GM19239 (cell line): Measurements from ENCODE around the gene DSC1.

ENCODE experiments used
- DNase-seq: peaks from one replicate; pipeline ENCODE4 v3.0.0; 2011; ENCODE audit warnings: low spot score; ENCODE audit not compliant: insufficient read length
- FAIRE-seq: peaks from 2 replicates; lab custom pipeline; 2011; peaks lifted over from hg19 to GRCh38; lab: Jason Lieb, UNC

Gene DSC1, protein sequence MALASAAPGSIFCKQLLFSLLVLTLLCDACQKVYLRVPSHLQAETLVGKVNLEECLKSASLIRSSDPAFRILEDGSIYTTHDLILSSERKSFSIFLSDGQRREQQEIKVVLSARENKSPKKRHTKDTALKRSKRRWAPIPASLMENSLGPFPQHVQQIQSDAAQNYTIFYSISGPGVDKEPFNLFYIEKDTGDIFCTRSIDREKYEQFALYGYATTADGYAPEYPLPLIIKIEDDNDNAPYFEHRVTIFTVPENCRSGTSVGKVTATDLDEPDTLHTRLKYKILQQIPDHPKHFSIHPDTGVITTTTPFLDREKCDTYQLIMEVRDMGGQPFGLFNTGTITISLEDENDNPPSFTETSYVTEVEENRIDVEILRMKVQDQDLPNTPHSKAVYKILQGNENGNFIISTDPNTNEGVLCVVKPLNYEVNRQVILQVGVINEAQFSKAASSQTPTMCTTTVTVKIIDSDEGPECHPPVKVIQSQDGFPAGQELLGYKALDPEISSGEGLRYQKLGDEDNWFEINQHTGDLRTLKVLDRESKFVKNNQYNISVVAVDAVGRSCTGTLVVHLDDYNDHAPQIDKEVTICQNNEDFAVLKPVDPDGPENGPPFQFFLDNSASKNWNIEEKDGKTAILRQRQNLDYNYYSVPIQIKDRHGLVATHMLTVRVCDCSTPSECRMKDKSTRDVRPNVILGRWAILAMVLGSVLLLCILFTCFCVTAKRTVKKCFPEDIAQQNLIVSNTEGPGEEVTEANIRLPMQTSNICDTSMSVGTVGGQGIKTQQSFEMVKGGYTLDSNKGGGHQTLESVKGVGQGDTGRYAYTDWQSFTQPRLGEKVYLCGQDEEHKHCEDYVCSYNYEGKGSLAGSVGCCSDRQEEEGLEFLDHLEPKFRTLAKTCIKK

DNA sequence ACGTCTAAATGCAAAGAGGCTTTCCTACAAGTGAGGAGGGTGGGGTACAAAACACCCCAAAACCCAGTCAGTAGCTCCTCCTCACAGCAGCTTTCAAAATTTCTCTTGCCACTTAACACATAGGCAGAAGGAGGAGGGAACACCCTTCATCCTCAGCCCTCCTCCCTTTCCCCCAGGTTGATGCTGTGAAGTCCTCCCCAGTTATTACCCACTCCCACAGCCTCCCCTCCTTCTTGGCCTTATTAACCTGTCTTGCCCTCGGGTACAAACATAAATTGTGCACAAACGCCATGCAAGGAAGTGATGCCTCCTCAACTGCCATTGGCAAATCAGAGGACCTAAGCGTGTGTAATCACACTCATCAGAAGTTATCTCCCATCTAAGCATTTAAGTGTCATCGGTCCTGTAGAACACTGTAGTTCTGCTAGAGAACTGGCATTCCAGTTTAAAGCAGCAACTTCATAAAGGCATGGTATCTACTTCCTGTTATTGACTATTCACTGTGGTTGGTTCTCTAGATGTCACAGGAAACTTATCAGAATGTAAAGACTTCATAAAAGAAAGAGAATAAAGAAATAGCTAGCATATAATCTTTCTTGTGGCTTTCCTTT, at the start of gene DSC1:
DSC1 (minus strand) TSS at position 32 of the 611 bp plus-strand sequence. CDS start 262 bp downstream, outside the sequence.
- no peak for DNase-seq
- no peak for FAIRE-seq

- FAIRE-seq (no peak), DNase-seq (no peak)
Measured at GRCh38 chr18:31211047-31211446, 48.4 kb upstream of the DSC1 start.

- DNase-seq (no peak), FAIRE-seq (peak; percentile 33)
Measured at GRCh38 chr18:31209041-31209440, 46.4 kb upstream of the DSC1 start.

DNA sequence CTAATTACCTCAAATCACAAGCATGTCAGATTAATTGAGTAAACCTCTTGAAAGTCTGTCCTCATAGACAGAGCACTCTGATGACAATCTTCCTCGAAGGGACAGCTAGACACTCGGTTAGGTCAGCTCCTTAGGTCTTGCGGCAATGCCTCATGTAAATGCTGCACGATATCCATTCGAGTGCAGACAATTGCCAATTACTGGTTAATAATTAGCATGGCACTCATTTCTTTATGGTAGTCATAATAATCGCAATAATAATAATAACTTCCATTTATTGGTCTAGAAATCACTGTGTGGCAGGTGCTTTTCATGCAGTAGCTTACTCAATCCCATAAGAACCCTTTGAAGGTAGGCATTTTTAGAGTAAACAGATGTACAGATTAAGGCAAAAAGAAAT, 44.7 kb upstream of the DSC1 start:
- DNase-seq (no peak), FAIRE-seq (no peak)

DNA sequence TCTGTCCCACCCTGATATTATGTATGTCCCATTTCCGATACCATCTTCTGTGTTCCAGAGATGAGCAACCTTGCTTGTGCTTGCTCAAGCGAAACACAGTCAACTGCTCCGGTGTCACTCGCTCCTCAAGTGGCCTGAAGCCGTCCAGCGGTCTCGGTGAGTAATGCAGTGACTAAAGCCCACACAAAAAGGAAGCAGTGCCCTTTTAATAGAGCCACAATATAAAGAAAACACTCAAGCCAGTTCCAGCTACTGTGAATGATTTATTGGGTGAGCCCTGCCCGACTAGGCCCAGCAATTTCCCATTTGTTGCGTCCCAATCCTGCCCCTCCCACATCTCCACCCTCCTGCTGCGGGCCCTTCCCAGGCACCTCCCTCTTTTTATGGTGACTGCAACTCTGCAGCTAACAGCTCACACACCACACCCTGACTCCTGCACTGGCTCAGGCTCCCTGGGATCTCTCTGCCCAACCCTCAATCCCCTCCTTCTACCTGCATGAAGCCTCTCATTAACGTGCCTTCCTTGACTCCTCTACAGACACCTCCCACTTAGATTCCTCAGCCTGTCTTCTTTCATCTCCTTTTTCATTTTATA, 44.2 kb upstream of the DSC1 start:
- DNase-seq (no peak), FAIRE-seq (peak; percentile 37)

DNA sequence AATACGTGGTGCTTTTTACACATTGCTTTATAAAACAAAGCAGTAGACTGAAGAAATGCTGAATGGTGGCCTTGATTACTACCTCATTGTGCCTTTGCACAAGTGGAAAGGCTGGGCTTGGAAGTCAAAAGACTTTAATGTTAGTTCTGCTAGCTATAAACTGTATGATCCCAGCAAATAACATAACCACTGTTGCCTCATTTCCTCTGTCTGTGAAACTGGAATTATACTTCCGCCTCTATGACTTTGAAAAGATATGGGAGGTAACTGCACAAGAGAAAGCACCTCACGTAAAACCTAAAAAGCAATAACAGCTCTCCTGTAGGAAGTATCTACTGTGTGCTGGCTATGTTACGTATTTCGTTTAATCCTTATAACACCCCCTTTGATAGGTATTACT, 43.4 kb upstream of the DSC1 start:
- no peak for FAIRE-seq
- DNase-seq, result no peak

GRCh38 chr18:31205273-31205672, 42.6 kb upstream of the DSC1 start:
- FAIRE-seq, result no peak
- DNase-seq, result no peak

DNA sequence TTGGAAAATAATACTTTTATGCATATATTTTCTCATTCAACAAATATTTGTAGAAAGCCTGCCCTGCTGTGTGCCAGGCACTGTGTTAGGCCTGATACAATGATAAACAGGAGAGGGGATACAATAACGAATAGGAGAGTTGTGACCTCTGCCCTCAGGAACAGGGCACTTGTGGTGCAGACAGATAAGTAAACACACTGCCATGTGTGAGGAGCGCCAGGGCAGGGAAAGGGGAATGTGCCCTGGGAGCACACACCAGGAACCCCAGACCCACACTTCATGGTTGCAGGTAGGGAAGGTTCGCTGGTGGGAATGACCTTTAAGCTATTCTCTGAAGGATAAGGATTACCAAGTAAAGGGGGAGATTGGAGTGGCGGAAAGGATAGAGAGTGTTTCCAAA, 42.2 kb upstream of the DSC1 start:
- DNase-seq, result no peak
- no peak for FAIRE-seq

DNA sequence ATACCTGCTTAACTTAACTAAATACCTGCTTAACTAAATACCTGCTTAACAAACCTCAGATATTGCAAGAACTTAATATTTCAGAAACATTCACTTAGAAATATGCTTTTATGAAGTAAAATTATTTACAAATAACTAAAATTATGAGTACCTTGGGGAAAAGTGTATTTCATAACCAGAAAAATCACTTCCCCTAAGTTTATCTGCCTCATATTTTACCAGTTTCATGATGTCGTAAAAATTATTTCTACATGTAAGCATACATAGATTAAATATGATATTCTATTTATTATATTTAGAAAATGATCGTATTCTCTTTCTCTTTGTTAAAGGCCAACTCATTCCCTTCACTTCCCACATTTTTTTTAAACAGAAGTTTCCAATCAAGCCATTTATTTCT, 41.5 kb upstream of the DSC1 start:
- FAIRE-seq, result no peak

DNA sequence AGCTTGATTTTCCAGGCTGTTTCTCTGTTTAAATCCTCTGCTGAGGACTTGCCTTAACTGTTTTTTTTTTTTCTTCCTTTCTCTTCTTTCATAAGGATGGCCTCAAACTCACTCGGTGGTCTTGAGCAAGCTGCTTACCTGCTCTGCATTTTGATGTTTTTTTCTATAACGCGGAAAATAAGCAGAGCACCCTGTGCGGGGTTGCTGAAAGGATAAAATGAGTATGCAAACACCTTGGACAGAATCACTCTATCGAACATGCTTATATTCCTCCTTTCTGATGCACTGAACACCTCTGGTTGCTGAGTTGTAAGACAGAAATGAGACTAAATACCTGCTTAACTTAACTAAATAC, 41.1 kb upstream of the DSC1 start:
- DNase-seq, result no peak
- no peak for FAIRE-seq

More for the DNA sequence above, 41.5 kb upstream of the DSC1 start:
- no peak for DNase-seq

DNA sequence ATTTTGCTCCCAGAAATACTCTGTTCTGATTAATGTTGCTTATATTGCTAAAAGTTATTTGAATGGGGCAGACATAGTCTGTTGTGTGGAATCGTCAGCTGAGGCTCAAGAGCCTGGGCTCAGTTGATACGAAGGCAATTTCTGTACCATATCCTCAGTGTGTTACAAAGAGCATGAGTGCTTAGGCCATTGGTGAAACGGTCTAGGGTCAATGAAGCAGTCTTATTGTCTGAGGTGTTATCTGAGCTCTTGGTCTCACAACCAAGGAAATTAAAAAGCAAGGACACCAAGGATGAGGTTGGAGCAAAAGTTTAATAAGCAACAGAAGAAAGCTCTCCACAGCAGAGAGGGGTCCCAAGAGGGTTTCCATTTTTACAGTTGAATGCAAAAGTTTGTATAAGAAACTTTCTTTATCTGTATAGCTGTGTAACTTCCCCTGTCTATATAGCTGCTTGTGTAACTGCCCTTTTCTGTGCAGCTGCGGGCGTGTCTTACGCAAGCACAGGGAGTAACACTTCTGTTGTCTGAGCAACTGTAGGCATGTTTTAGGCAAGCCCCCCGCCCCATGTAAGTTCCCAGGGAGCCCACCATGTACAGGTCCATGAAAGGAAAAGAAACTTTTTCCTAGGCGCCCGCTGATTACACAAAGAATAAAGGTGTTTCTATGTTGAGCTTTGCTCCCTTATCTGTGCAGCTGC, 40.6 kb upstream of the DSC1 start:
- FAIRE-seq, result no peak
- no peak for DNase-seq

GRCh38 chr18:31199190-31199769, 36.6 kb upstream of the DSC1 start:
- FAIRE-seq (no peak), DNase-seq (no peak)

GRCh38 chr18:31197676-31198075, 35.0 kb upstream of the DSC1 start:
- FAIRE-seq, result no peak
- no peak for DNase-seq

DNA sequence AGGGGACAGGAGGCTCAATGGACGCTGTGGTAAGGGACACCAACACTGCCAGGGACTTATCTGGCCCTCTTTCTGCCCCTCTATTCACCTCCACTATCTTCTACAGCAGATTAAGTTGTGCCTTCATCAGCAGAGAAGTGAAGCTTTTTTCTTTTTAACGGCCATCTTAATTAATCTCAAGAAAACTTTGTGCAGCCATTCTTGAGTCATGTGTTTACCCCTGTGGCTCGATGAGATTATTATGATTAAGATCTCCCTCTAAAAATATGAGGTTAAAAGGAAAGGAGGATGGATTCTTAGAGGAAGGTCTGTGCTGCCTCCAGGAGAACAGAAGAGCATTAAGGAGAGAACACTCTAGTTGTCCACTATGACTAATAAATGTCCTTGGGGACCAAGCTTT, 32.4 kb upstream of the DSC1 start:
- no peak for FAIRE-seq

GRCh38 chr18:31192086-31192776, 29.6 kb upstream of the DSC1 start:
- no peak for FAIRE-seq
- DNase-seq, result no peak

More for the DNA sequence above, 32.4 kb upstream of the DSC1 start:
- DNase-seq, result no peak

- DNase-seq, result no peak
- no peak for FAIRE-seq
Measured at GRCh38 chr18:31190919-31191318, 28.3 kb upstream of the DSC1 start.

GRCh38 chr18:31189757-31190156, 27.1 kb upstream of the DSC1 start:
- DNase-seq (no peak), FAIRE-seq (no peak)

DNA sequence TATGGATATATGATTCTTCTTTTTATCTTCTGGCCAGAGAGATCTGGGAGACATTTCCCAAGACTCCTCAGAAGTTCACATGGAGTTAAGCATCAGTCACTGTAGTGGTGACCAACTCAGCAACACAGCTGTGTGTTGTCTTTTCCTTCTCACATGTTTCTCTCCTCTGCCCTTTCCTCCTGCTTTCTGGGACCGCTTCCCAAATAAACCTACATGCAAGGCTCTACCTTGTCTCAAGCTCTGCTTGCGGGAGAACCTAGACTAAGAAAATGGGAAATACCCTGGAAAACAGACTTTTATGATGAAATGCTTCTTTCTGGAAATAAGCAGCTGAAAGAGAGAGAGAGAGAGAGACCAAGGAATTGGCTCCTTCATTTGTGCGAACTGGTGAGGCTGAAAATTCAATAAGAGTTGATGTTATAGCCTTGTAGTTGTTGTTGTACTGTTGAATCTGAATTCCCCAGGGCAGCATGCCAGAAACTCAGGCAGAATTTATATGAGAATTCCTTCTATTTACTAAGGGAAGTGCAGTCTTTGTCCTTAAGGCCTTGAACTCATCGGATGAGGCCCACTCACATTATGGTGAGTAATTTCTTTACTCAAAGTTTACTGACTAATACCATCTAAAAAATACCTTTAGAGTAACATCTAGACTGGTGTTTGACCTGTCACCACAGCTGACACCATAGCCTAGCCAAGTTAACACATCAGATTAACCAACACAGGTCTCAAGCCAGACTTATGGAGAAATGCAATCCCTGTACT, 22.7 kb upstream of the DSC1 start:
- FAIRE-seq (no peak), DNase-seq (no peak)
